ENCODE results near the gene RGL2. TPM values are rescaled to one million over a fixed set of nuclear protein-coding genes. Genes with fewer than 3 reads are reported as not detected.

Gene RGL2
- total and polyA plus RNA-seq, 2 of the 13 experiments (the other 11 are each of a cell fraction or from before 2014, with no cell fraction given): 22.9 to 47.4 TPM

GRCh38 chr6:33273129-33273923 is 25.4 kb downstream of the RGL2 start (continued):
- TF ChIP-seq NFAT5 (CRISPR knock-in tag; IDR thresholded peaks at IDR 0.05) (no peak), LCORL (IDR thresholded peaks at IDR 0.05) (no peak), LCORL (CRISPR knock-in tag; IDR thresholded peaks at IDR 0.05) (no peak), IRF1 (CRISPR knock-in tag; IDR thresholded peaks at IDR 0.05; ENCODE audit: low read depth) (no peak), RFX5 (IDR thresholded peaks at IDR 0.05; ENCODE audit: low read depth, low read length) (no peak), ZBED4 (CRISPR knock-in tag; IDR thresholded peaks at IDR 0.05; ENCODE audit: borderline replicate concordance) (no peak), MYC (CRISPR knock-in tag; IDR thresholded peaks at IDR 0.05; ENCODE audit: borderline replicate concordance) (no peak), THRA (CRISPR knock-in tag; IDR thresholded peaks at IDR 0.05; ENCODE audit: borderline replicate concordance) (no peak), ZNF224 (CRISPR knock-in tag; IDR thresholded peaks at IDR 0.05) (no peak), POLR2AphosphoS5 (IDR thresholded peaks at IDR 0.05; ENCODE audit: low read depth, low read length) (peak; percentile 21; the same call in 1 of the 2 replicates), TGIF2 (CRISPR knock-in tag; IDR thresholded peaks at IDR 0.05) (0 out of 2 replicates have a peak, but pooled peaks have one; percentile 4), KDM6A (CRISPR knock-in tag; IDR thresholded peaks at IDR 0.05; ENCODE audit: low read depth) (no peak), IRF2 (CRISPR knock-in tag; IDR thresholded peaks at IDR 0.05) (no peak), ZNF205 (CRISPR knock-in tag; IDR thresholded peaks at IDR 0.05) (no peak), HOXA9 (CRISPR knock-in tag; IDR thresholded peaks at IDR 0.05; ENCODE audit: borderline replicate concordance) (no peak), RBFOX2 (IDR thresholded peaks at IDR 0.05; ENCODE audit: low read depth, low read length) (peak; percentile 16; the same call in 1 of the 2 replicates), SIN3A (IDR thresholded peaks at IDR 0.05; ENCODE audit: borderline replicate concordance, low read depth, low read length) (0 out of 2 replicates have a peak, but pooled peaks have one; percentile 26), NR2F6 (IDR thresholded peaks at IDR 0.05) (no peak), NR2F6 (CRISPR knock-in tag; IDR thresholded peaks at IDR 0.05) (no peak), KAT8 (CRISPR knock-in tag; IDR thresholded peaks at IDR 0.05) (peak; percentile 23; the same call in 1 of the 2 replicates)

All from HepG2 (cell line).